ENCODE measurements around the gene SERF2. TPM values are rescaled to one million over a fixed set of nuclear protein-coding genes. Genes with fewer than 3 reads are reported as not detected.
A peak's percentile ranks its signal among the peaks of the same experiment; 100 is the strongest.

The SERF2 gene
- total RNA-seq, 2 donors from 2014 or later: 966 to 1,595 TPM

DNA sequence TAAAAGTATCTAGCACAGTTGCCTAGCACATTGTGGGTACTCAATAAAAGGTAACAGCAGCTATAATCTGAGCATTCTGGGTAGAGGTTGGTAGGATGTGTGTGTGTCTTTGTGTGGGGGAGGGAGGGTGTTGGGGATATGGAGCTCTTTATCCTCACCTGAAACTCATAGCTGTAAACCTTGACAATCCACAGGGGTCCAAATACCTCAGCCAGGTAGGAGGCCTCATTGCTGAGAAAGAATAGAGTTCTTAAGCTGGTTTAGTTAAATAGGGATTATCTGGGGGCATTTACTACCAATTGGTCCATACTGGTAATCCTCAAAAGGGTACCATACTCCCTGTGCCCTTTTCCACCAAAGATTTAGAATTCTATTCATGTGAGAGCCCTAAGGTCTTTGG, 3.9 kb downstream of the SERF2 start:
- H3K4me1 ChIP-seq (replicated peaks): peaks cover 37% of the 10 kb centered on the region
- DNase-seq (ENCODE audit: low spot score): no peak
- peak overlapping the region in 1 of 2 donors; percentile 99 for H3K27ac ChIP-seq
- no peaks in the 10 kb centered on the region for H3K27me3 ChIP-seq (replicated peaks; ENCODE audit: insufficient read depth)
- TF ChIP-seq POLR2AphosphoS5 (IDR thresholded peaks at IDR 0.05) (no peak), POLR2A (IDR thresholded peaks at IDR 0.05) (no peak)
- TF ChIP-seq, protein P1, sequence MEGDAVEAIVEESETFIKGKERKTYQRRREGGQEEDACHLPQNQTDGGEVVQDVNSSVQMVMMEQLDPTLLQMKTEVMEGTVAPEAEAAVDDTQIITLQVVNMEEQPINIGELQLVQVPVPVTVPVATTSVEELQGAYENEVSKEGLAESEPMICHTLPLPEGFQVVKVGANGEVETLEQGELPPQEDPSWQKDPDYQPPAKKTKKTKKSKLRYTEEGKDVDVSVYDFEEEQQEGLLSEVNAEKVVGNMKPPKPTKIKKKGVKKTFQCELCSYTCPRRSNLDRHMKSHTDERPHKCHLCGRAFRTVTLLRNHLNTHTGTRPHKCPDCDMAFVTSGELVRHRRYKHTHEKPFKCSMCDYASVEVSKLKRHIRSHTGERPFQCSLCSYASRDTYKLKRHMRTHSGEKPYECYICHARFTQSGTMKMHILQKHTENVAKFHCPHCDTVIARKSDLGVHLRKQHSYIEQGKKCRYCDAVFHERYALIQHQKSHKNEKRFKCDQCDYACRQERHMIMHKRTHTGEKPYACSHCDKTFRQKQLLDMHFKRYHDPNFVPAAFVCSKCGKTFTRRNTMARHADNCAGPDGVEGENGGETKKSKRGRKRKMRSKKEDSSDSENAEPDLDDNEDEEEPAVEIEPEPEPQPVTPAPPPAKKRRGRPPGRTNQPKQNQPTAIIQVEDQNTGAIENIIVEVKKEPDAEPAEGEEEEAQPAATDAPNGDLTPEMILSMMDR (IDR thresholded peaks at IDR 0.05): no peak
- H3K4me3 ChIP-seq: no peak overlapping the region
- H3K9me3 ChIP-seq: no peaks in the 10 kb centered on the region
- intact Hi-C loops (cut with DNase I): no loop called here
- H3K36me3 ChIP-seq: peaks cover 4 to 5% of the 10 kb centered on the region in 2 donors

DNA sequence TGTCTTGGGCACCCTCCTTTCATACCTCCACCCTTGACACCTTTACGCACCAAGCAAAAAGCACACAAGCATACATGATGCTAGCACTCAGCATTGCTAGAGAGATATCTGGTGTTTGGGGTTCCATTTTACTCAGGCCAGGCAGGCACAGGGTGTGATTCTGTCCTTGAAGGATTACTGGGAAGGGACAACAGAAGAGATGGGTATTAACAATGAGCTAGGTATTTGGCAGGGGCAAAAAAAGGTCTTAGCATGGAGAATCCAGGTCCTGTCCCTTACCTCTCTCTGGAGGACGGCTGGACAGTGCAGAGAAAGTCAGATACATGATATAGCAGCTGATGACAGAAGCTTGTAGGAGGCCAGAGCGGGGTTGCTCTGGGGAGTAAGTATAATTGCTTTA, 4.4 kb downstream of the SERF2 start:
- WGBS: 90% methylated on average over 3 of the region's 3 CpGs
- H3K4me1 ChIP-seq (replicated peaks): peaks cover 37% of the 10 kb centered on the region
- TF ChIP-seq, protein P1 (IDR thresholded peaks at IDR 0.05): no peak
- TF ChIP-seq POLR2AphosphoS5 (IDR thresholded peaks at IDR 0.05): no peak
- TF ChIP-seq POLR2A (IDR thresholded peaks at IDR 0.05): no peak
- peaks cover 4 to 5% of the 10 kb centered on the region in 2 donors for H3K36me3 ChIP-seq
- DNase-seq (ENCODE audit: low spot score): no peak
- no peaks in the 10 kb centered on the region for H3K27me3 ChIP-seq (replicated peaks; ENCODE audit: insufficient read depth)
- no peak overlapping the region for H3K4me3 ChIP-seq
- peak overlapping the region in 1 of 2 donors; percentile 94 for H3K27ac ChIP-seq
- intact Hi-C loops (cut with DNase I): no loop called here
- H3K9me3 ChIP-seq: no peaks in the 10 kb centered on the region

DNA sequence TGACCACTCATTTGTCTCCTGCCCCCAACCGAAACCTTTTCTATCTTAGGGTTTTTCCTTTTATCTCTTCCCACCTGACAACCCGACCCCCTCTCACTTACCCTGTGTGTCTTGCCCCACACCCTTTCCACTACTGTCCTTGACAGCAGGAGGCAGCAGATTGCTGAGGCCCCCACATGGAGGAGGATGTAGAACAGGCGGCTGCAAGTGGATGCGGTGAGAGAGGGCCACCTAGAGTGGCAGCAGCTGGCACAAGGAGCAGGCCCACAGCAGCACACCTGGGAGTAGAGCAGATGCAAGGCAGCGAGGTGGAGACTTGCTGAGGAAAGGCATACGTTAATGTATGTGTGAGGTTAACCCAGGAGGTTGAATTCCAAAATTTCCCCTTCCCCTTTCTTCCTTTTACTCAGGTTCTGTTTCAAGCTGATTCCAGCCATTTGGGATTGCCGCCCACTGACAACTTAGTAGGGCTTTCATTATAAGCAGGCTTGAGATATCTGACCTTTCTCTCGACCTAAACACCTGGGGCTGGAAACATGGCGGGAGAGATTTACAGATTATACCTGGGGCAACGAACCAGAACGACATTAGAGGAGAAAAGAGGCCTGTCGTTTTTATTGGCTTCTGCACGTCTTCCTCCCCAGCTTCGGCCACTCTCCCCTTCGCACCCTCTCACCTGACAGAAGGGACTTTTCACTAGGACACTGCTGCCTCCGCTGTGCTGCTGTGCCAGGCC, 7.3 kb downstream of the SERF2 start:
- H3K27me3 ChIP-seq (replicated peaks; ENCODE audit: insufficient read depth): no peaks in the 10 kb centered on the region
- DNase-seq (ENCODE audit: low spot score): peak; percentile 10
- TF ChIP-seq POLR2A (IDR thresholded peaks at IDR 0.05) (no peak), POLR2AphosphoS5 (IDR thresholded peaks at IDR 0.05) (no peak)
- TF ChIP-seq, protein P1 (IDR thresholded peaks at IDR 0.05): no peak
- WGBS: 69% methylated on average over 16 of the region's 16 CpGs
- no peak overlapping the region for H3K4me3 ChIP-seq
- peak overlapping the region; percentile 94 to 97 for H3K27ac ChIP-seq
- peaks cover 0 to 2% of the 10 kb centered on the region in 2 donors for H3K36me3 ChIP-seq
- intact Hi-C loops (cut with DNase I): no loop called here
- no peaks in the 10 kb centered on the region for H3K9me3 ChIP-seq
- peaks cover 26% of the 10 kb centered on the region for H3K4me1 ChIP-seq (replicated peaks)

DNA sequence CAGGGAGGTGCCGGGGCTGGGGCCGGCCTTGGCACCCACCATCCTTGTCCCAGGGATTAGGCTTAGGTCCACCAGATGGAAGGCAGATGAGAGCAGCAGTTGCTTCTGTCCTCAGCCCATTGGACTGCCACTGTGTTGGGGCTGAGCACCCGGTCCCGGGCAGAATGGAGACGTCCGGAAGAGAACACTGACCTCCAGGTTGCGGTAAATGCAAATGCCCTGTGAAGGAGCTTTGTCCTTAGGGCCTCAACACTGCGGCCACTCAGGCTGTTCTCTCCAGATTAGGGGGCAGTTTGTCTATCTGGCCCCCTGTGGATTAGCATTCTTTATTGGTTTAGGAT, 7.8 kb downstream of the SERF2 start, which contains the start of gene SERINC4:
Gene SERINC4 (minus strand): TSS at position 276 of the 341 bp plus-strand sequence. CDS start 234 bp downstream, at position 42.
- intact Hi-C loops (cut with DNase I): no loop called here
- H3K4me3 ChIP-seq: peak within 1 kb of the TSS; percentile 52 to 70
- no peaks in the 10 kb centered on the region for H3K27me3 ChIP-seq (replicated peaks; ENCODE audit: insufficient read depth)
- 84% methylated on average over 8 of the region's 8 CpGs for WGBS
- H3K27ac ChIP-seq: peak within 1 kb of the TSS; percentile 94 to 97
- peaks cover 21% of the 10 kb centered on the region for H3K4me1 ChIP-seq (replicated peaks)
- H3K36me3 ChIP-seq: no peaks in the 10 kb centered on the region
- H3K9me3 ChIP-seq: no peaks in the 10 kb centered on the region
- TF ChIP-seq POLR2A (IDR thresholded peaks at IDR 0.05) (no peak), POLR2AphosphoS5 (IDR thresholded peaks at IDR 0.05) (no peak)
- TF ChIP-seq, protein P1 (IDR thresholded peaks at IDR 0.05): no peak
- no peak for DNase-seq (ENCODE audit: low spot score)

All from prostate gland (tissue), 2 donors.